A673 (cell line): Measurements from ENCODE around the gene ZNF576. TPM values are rescaled to one million over a fixed set of nuclear protein-coding genes. Genes with fewer than 3 reads are reported as not detected.

Source experiments
- BruUV-seq: library from RNA; stranded (reverse); fragments of 400-500 nt; replicated peaks from 2 replicates; lab custom pipeline; 2021; lab: Mats Ljungman, UMichigan
- CTCF ChIA-PET: fragments of 300-600 bp; sonication (Branson Sonifier 250); formaldehyde crosslinking; loops from one replicate; lab custom pipeline; 2022; ENCODE audit warnings: antibody characterized with exemption; lab: Charles Lee
- POLR2A ChIA-PET: fragments of 300-600 bp; sonication (Branson Sonifier 250); formaldehyde crosslinking; loops from one replicate; lab custom pipeline; 2022; ENCODE audit warnings: antibody characterized with exemption; ENCODE audit not compliant: low non-redundant PET; lab: Charles Lee
- DNase-seq: peaks from one replicate; pipeline ENCODE4 v3.0.0-alpha.2; 2015; ENCODE audit warnings: low spot score
- H3K27ac ChIP-seq: fragments of 200-600 bp; sonication (generic); 2 replicates; pipeline ENCODE4 v1.5.1; 2016; ENCODE audit warnings: mixed run types, low read depth, mild to moderate bottlenecking, mixed read lengths, antibody characterized with exemption, low read length; ENCODE audit not compliant: poor library complexity, severe bottlenecking
- H3K27me3 ChIP-seq: fragments of 200-600 bp; sonication (generic); replicated peaks from 2 replicates; pipeline ENCODE4 v1.6.1; 2017; ENCODE audit warnings: mixed run types, low read depth, mild to moderate bottlenecking, mixed read lengths, antibody characterized with exemption, low read length; ENCODE audit not compliant: insufficient read depth, poor library complexity
- H3K36me3 ChIP-seq: fragments of 200-600 bp; sonication (generic); 2 replicates; pipeline ENCODE4 v1.6.1; 2016; ENCODE audit warnings: mixed run types, mild to moderate bottlenecking, mixed read lengths, antibody characterized with exemption, low read length; ENCODE audit not compliant: insufficient read depth, poor library complexity, severe bottlenecking
- H3K4me1 ChIP-seq: fragments of 200-600 bp; sonication (generic); 2 replicates; pipeline ENCODE4 v1.6.1; 2017; ENCODE audit warnings: mixed run types, mild to moderate bottlenecking, mixed read lengths, antibody characterized with exemption, low read length; ENCODE audit not compliant: insufficient read depth, poor library complexity, severe bottlenecking
- H3K4me3 ChIP-seq: fragments of 200-600 bp; sonication (generic); 2 replicates; pipeline ENCODE4 v1.5.1; 2016; ENCODE audit warnings: low read depth, mixed run types, mild to moderate bottlenecking, mixed read lengths, low read length; ENCODE audit not compliant: poor library complexity, severe bottlenecking
- H3K9me3 ChIP-seq: fragments of 200-600 bp; sonication (generic); 2 replicates; pipeline ENCODE4 v1.6.1; 2016; ENCODE audit warnings: mixed run types, low read depth, mild to moderate bottlenecking, mixed read lengths, antibody characterized with exemption, low read length; ENCODE audit not compliant: poor library complexity, severe bottlenecking
- EZH2 ChIP-seq: fragments of 200-600 bp; sonication (generic); IDR thresholded peaks from 2 replicates; pipeline ENCODE4 v1.6.1; 2017; ENCODE audit warnings: borderline replicate concordance, low read depth, mild to moderate bottlenecking, mixed read lengths, antibody characterized with exemption, low read length; ENCODE audit not compliant: poor library complexity, severe bottlenecking
- intact Hi-C: fragments of 100-400 bp; cut with micrococcal nuclease; formaldehyde crosslinking; loops from one replicate; pipeline ENCODE4 v1.10.0; 2022; ENCODE audit not compliant: unreplicated experiment
- total RNA-seq: library from RNA; stranded (reverse); gene quantifications from 2 replicates; pipeline ENCODE4 v1.2.3, GENCODE V29; 2021
- TF ChIP-seq, protein P1 (sequence below): fragments of 300-800, 200-600 bp; sonication (generic); conservative IDR thresholded peaks from 2 replicates; pipeline ENCODE4 v1.5.1; 2017; ENCODE audit warnings: low read depth, mild to moderate bottlenecking, antibody characterized with exemption, low read length, moderate library complexity, mixed read lengths

ZNF576 gene
- total RNA-seq, 1 experiment from 2014 or later: 20.3 TPM

DNA sequence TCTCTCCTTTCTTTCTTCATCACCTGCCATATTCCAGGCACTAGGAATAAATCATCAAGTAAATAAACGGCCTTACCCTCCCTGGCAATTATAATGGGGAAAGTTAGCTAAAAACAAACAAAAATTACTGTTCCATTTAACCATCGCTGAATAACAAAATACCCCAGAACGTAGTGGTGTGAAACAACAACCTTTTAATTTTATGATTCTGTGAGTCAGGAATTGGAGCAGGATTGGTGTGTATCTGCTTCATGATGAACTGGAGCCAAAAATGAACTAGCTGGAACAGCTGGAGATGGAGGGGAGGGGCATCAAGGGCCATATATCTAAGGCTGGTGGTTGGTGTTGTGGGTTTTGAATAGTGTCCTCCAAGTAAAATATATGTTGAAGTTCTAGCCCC is 46.9 kb downstream of the ZNF576 start:
- no peak for DNase-seq
- Histone ChIP-seq H3K4me1 (peaks cover 9% of the 10 kb centered on the region), H3K4me3 (no peak overlapping the region), H3K36me3 (peaks cover 4% of the 10 kb centered on the region), H3K27ac (no peak overlapping the region), H3K9me3 (no peaks in the 10 kb centered on the region), H3K27me3 (no peaks in the 10 kb centered on the region)
- ChIA-PET POLR2A (interaction anchor here (0.6 kb wide), 1 partner anchor 138 kb away, joined by 3 read pairs; no protein-coding TSS in a partner anchor), CTCF (no interaction called here)
- BruUV-seq: no TSS peak
- TF ChIP-seq EZH2: no peak
- TF ChIP-seq, protein P1, sequence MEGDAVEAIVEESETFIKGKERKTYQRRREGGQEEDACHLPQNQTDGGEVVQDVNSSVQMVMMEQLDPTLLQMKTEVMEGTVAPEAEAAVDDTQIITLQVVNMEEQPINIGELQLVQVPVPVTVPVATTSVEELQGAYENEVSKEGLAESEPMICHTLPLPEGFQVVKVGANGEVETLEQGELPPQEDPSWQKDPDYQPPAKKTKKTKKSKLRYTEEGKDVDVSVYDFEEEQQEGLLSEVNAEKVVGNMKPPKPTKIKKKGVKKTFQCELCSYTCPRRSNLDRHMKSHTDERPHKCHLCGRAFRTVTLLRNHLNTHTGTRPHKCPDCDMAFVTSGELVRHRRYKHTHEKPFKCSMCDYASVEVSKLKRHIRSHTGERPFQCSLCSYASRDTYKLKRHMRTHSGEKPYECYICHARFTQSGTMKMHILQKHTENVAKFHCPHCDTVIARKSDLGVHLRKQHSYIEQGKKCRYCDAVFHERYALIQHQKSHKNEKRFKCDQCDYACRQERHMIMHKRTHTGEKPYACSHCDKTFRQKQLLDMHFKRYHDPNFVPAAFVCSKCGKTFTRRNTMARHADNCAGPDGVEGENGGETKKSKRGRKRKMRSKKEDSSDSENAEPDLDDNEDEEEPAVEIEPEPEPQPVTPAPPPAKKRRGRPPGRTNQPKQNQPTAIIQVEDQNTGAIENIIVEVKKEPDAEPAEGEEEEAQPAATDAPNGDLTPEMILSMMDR: no peak
- intact Hi-C loops: no loop called here

DNA sequence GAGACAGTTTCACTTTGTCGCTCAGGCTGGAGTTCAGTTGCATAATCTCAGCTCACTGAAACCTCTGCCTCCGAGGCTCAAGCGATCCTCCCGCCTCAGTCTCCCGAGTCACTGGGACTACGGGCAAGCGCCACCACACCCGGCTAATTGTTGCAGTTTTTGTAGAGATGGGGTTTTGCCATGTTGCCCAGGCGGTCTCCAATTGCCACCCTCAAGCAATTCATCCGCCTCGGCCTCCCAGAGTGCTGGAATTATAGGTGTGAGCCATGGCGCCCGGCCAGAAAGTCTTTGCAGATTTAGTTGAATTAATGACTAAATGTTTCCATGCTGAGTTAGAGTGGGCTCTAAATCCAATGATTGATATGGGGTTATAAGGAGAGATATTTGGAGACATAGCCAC is 47.8 kb downstream of the ZNF576 start:
- TF ChIP-seq EZH2: no peak
- TF ChIP-seq, protein P1: no peak
- H3K27me3 ChIP-seq: no peaks in the 10 kb centered on the region
- no peak overlapping the region for H3K27ac ChIP-seq
- no peaks in the 10 kb centered on the region for H3K9me3 ChIP-seq
- intact Hi-C loops: no loop called here
- ChIA-PET POLR2A (no interaction called here), CTCF (interaction anchor here (0.6 kb wide), 1 partner anchor 123 kb away, joined by 3 read pairs; no protein-coding TSS in a partner anchor)
- no peak for DNase-seq
- H3K4me3 ChIP-seq: no peak overlapping the region
- peaks cover under 1% of the 10 kb centered on the region for H3K4me1 ChIP-seq
- H3K36me3 ChIP-seq: peaks cover 12% of the 10 kb centered on the region
- no TSS peak for BruUV-seq

DNA sequence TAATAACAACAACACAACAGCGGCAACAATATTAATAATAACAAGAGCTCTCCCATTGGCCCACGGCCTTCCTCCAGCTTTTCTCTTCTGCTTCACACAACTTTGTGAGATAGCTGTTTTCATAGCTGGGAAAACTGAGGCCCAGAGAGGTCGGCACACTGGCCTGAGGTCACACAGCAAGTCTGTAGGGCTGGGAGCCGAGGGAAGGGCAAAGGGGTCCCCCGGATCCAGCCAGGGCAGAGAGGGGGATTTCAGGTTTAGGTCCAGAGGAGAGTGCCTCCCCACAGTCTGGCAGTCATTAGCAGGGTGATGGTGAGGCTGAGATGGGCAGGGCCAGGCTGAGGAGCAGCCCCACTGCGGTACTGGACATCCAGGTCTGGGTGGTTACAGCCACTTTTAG is 52.2 kb downstream of the ZNF576 start:
- CTCF ChIA-PET: no interaction called here
- Histone ChIP-seq H3K36me3 (peaks cover 30% of the 10 kb centered on the region), H3K4me1 (no peaks in the 10 kb centered on the region), H3K4me3 (no peak overlapping the region), H3K9me3 (no peaks in the 10 kb centered on the region), H3K27me3 (no peaks in the 10 kb centered on the region), H3K27ac (no peak overlapping the region)
- POLR2A ChIA-PET: no interaction called here
- TF ChIP-seq EZH2: no peak
- TF ChIP-seq, protein P1: no peak
- BruUV-seq: no TSS peak
- no peak for DNase-seq
- intact Hi-C loops: no loop called here
